GM13977 (cell line): ENCODE measurements around the gene PEX11G.

Experiments
- DNase-seq: peaks from one replicate; pipeline ENCODE4 v3.0.0; 2012; ENCODE audit warnings: low spot score
- CTCF ChIP-seq: IDR thresholded peaks from 2 replicates; pipeline ENCODE4 v1.5.1; 2012; ENCODE audit warnings: mild to moderate bottlenecking, control low read depth; ENCODE audit not compliant: insufficient read depth; ENCODE audit errors: extremely low read depth, missing control alignments
- in situ Hi-C: fragments of 300-500 bp; cut with MboI; formaldehyde crosslinking; loops from one replicate; pipeline ENCODE4 v1.12.0; 2022; ENCODE audit warnings: low sequenced_read_pairs, low pct_unique_long_range_greater_than_20kb, mixed read lengths, inconsistent platforms; ENCODE audit not compliant: unreplicated experiment

PEX11G gene

GRCh38 chr19:7494416-7495098 lies 5.7 kb upstream of the PEX11G start:
- no peak for TF ChIP-seq CTCF
- in situ Hi-C loops = no loop called here
- no peak for DNase-seq

- no peak for DNase-seq
- no peak for TF ChIP-seq CTCF
- in situ Hi-C loops = no loop called here
Measured at GRCh38 chr19:7492558-7492957, 3.7 kb upstream of the PEX11G start.

GRCh38 chr19:7492142-7492541 lies 3.3 kb upstream of the PEX11G start:
- TF ChIP-seq CTCF = no peak
- no peak for DNase-seq
- in situ Hi-C loops = no loop called here

GRCh38 chr19:7489609-7490044 lies 792 bp upstream of the PEX11G start:
- in situ Hi-C loops = no loop called here
- DNase-seq = no peak
- TF ChIP-seq CTCF = no peak

GRCh38 chr19:7486923-7487322 lies 1.9 kb downstream of the PEX11G start:
- in situ Hi-C loops = no loop called here
- no peak for TF ChIP-seq CTCF
- no peak for DNase-seq

- in situ Hi-C loops = no loop called here
- TF ChIP-seq CTCF = no peak
- no peak for DNase-seq
Measured at GRCh38 chr19:7483720-7484201, 5.1 kb downstream of the PEX11G start.
